HG03432 (cell line): ENCODE results near the gene PIAS2.

Experiments
- ATAC-seq: cut with Tn5 transposase; IDR thresholded peaks from one replicate; pipeline ENCODE4 v1.9.1; 2021; ENCODE audit warnings: mild to moderate bottlenecking, moderate library complexity; ENCODE audit not compliant: unreplicated experiment

The PIAS2 gene

GRCh38 chr18:46767217-46767616 is 150.1 kb downstream of the PIAS2 start:
- ATAC-seq, result no peak

- ATAC-seq, result no peak
Observed at GRCh38 chr18:46764586-46764985, 152.7 kb downstream of the PIAS2 start.

DNA sequence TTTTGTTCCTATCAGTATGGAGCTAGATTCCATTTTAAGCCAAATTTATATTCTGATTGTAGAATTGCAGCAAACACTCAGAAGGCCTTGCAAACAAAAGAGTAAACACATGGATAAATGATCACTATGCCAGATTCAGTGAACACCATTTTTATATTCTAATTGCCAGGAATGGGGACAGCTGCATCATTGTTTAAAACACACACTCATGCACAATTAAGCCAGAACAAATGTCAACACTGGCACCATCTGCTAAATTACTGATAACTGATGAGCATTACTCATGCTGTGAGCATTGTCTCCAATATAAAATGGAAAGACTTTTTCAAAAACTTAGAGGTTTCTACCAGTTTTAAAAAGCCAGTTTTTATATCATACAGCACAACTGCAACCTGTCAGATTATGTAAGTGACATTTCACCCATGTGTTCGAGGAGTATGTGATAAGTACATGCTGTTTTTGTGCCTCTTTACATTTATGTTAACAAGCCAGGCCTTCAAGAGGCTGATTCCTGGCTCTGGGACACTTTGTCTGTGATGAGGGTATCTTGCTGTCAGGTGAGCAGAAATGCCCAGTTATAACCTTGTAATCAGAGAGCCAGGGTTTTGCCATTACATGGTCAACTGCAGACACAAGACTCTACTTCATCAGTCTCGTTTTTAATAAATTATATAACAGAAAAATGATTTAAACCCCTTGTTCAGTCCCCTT is 156.1 kb downstream of the PIAS2 start:
- no peak for ATAC-seq

DNA sequence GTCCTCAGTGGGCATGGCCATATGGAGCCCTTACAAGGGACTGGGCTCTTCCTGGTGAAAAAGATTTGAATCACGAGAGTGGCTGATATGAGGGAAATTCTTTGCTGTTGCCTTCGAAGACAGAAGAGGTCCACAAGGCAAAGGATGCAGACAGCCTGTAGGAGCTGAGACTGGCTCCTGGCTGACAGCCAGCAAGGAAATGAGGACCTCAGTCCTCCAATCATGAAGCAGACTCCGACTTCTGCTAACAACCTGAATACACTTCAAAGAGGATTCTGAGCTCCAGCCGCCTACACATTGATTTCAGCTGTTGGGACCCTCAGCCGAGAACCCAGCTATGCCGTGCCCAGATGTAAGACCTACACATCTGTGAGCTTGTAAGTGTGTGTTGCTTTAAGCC is 157.4 kb downstream of the PIAS2 start:
- ATAC-seq, result no peak

DNA sequence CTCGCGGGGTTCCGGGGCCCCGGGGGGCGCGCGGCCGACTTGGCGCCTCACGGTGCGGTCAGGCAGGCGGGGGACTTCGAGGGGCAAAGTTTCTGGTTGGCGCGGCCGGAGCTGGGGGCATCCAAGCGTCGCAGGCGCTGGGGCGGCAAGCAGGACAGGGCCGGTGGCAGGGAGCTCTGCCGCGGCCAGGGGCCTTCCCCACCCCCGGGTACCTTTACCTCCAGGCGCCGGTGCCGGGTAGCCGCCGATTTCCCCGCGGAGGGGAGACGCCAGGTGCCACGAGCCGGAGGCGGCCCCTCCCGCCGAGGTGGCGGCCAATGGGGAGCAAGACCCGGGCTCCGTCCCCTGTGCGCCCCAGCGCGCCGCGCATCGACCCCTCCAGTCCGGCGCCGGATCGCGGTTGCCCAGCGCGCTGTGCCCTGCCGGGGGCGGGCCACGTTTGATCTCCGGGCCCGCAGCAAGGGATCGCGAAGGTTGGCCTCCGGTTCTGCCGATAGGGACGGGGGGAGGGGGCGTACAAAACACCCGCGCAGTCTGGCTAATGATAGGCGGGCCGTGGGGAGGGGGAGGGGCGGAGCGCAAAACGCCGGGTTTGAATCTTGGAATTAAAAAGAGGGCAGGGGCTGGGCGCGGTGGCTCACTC is 160.6 kb downstream of the PIAS2 start, which contains the start of gene ST8SIA5:
Gene ST8SIA5, minus strand, starts transcription at position 495 of the 643 bp plus-strand sequence. CDS start 545 bp downstream, outside the sequence.
- peak; percentile 42 for ATAC-seq

DNA sequence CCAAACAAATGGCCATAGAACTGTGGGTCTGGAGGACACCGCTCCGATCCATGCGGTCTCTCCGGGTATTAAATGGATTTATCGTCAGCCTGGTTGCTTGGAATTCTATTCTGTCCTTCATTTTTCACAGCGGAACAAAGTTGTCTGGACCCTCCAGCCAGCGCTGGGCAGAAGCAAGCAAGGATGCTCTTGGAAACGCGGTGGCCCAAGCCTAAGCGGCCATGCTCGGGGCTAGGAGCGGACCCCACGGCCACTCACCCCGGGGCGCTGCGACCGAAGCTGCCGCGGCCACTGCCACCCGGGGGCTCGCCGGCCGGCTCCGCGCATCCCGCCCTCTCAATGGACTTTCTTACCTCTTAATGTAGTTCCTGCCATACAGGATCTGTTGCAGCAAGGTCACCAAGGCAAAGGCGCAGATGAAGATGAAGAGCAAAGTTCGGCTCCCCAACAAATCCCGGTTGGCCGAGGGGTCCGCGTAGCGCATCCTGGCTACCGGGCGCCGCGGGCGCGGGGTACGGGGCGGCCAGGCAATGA is 161.2 kb downstream of the PIAS2 start:
- ATAC-seq, result peak; percentile 13

DNA sequence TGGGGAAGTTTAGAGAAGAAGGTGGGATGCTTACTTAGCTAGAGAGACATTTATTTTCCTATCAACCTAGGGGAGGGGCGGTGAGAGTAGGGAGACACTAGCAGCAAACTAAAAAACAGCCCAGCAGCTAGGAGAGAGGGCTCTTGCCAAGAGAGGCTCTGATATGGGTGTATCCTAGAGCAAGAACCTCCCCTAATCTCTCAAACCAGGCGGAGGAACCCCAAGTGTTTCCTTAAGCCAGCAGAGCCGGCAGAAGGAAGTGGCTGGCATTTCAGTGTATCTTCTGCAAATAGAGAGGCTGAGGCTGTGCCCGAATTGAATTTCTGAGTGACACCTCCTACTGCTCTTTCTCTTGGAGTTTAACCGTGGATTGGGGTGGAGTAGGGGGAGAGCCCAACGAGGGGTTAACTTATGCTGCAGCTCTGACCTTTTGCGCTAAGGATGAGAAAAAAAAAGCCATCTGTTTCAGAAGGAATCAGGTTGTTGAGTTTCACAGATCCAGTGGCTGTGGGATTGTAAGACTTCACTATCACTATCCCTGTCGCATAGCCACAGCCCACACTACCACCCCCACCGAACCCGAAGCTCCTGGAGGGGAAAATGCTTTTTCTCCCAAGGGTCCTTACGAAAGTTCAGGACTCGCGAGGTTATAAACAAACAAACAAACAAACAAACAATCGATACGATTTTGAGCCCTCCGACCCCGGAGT is 161.8 kb downstream of the PIAS2 start:
- no peak for ATAC-seq

DNA sequence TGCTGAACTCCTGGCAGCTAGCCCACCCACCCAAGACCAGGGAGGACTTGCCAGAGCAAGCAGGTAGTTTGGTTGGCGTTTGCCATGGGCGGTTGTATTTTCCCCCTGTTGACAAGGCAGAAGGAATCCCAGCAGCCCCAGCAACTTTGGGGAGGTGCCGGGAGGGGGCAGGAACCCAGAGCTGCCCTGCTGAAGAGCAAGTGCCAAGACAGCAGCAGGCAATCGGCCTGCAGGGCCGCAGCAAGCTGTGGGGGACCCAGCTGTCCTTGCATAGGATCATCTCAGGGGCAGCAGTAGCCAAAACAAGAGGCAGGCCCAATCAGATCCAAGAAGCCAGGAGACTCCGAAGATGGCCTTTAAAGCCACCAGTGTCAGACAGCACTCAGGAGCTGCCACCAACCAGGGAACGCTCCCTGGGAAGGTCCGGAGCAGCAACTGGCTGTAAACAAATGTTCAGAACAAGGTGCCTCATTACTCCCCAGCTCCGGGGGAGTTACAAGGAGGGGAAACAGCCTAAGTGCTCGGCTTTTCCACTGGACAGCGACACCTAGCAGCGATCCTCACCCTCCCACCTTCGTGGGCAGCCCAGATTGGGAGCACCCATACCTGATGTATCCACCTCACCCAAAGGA is 162.5 kb downstream of the PIAS2 start:
- ATAC-seq, result no peak

DNA sequence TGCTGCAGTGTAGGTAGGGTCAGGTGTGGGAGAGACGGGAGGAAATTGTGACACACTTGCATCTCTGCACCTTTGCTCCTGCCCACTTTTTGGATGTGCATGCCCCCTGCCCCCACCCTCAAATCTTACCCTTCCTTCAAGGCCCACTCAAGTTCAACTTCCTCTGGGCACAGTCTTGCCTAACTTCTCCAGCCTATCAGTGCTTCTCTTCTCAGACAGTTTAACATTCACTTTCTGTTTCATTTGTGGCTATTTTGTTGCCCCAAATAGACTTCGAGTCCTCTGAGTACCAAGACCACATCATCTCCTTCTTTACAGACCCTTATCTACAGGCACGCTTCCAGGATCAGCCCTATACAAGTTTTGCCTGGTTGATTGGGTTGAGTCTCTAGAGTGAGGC is 163.1 kb downstream of the PIAS2 start:
- ATAC-seq, result peak; percentile 59
